HG03108 (cell line): Measurements from ENCODE around the gene EEPD1.
A peak's percentile ranks its signal among the peaks of the same experiment; 100 is the strongest.
"Not testable (repeated sequence)": the region's sequence is repeated elsewhere in the genome, so short reads cannot be mapped to it uniquely, and the experiment has no call there.

Source experiments
- ATAC-seq: cut with Tn5 transposase; IDR thresholded peaks from one replicate; pipeline ENCODE4 v1.9.1; 2021; ENCODE audit warnings: moderate library complexity; ENCODE audit not compliant: unreplicated experiment

The EEPD1 gene

DNA sequence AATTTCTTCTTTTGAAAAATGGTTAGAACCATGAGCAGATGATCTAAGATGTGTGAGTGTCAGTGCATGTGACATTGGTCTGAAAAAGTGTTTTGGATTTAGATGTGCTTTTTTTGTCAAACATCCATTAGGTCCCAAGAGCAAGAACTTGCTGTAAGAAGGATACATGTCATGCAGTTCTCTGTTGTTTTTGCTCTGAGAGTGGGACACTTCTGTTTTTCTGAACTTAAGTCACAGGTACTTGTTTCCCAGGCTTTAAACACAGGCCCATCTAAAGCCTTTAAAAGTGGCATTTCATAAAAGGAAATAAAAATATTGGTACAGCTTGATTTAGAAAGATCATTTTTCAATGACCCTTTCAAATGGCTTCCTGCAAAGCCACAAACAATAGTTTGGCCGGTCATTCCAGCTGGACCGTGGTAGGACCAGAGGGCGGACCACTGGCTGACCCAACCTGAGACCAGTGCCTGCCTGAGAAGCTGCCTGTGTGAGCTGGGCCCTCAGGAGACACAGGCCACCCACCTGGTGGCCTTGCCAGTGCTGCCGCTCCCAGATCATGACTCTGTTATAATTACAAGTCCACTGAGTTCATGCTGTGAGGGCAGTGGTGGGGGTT lies 92.7 kb downstream of the EEPD1 start:
- ATAC-seq: no peak

DNA sequence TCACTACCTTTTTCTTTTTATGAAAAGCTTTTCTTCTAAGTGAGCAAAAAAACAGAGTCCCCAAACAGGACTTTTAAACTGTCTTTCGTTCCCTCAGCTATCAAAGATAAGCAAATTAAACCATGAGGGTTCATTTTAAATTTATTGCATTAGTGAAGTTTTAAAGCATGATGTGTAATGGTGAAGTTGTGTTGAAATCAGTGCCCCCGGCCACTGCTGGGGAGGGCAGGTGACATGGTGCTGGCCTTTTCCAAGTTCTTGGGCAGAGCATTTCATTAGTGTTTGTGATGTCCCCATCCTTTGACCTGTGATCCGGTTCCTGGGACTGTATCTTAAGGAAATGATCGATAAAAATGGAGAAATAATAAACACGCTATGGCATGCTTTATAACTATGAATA lies 96.0 kb downstream of the EEPD1 start:
- ATAC-seq: no peak

DNA sequence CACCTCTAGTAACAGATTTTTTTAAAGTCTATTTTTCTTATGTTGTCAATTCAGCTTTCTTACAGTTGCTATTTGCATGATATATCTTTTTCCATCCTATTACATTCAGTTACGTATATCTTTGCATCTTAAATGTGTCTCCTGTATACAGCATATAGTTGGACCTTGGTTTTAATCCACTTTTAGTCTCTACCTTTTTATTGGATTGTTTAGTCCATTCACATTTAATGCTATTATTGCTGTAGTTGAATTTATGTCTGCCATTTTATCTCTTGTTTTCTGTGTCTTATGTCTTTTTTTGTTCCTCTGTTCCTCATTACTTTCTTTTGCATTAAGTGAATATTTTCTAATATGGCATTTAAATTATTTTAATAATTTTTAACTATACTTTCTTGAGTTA lies 100.6 kb downstream of the EEPD1 start:
- ATAC-seq: no peak

DNA sequence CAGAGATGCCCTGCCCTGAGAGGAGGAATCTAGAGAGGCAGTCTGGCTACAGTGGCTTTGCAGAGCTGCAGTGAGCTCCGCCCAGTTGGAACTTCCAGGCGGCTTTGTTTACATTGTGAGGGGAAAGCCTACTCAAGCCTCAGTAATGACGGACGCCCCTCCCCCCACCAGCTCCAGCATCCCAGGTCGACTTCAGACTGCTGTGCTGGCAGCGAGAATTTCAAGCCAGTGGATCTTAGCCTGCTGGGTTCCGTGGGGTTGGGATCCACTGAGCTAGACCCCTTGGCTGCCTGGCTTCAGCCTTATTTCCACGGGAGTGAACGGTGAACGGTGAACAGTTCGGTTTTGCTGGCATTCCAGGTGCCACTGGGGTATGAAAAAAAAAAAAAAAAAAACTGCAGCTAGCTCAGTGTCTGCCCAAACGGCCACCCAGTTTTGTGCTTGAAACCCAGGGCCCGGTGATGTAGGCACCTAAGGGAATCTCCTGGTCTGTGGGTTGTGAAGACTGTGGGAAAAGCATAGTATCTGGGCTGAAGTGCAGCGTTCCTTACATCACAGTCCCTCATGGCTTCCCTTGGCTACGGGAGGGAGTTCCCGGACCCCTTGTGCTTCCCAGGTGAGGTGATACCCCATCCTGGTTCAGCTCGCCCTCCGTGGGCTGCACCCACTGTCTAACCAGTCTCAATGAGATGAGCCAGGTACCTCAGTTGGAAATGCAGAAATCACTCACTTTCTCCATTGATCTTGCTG lies 105.6 kb downstream of the EEPD1 start:
- ATAC-seq: not testable (repeated sequence)

DNA sequence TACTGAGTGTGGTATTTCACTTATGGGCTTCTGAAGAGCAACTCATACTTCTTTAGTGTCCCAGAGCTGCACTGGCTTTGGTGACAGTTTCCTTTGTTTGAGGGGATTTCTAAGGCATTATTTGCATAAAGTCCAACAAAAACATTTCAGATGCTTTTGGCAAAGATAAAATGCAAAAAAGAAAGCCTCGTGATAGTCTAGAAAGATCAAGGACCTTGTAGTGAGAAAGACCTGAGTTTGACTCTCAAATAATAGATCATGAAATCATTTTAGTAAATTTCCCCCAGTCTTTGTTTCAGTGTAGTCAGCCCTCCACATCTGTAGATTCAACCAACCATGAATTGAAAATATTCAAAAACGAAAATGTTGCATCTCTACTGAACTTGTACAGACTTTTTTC lies 107.4 kb downstream of the EEPD1 start:
- no peak for ATAC-seq

DNA sequence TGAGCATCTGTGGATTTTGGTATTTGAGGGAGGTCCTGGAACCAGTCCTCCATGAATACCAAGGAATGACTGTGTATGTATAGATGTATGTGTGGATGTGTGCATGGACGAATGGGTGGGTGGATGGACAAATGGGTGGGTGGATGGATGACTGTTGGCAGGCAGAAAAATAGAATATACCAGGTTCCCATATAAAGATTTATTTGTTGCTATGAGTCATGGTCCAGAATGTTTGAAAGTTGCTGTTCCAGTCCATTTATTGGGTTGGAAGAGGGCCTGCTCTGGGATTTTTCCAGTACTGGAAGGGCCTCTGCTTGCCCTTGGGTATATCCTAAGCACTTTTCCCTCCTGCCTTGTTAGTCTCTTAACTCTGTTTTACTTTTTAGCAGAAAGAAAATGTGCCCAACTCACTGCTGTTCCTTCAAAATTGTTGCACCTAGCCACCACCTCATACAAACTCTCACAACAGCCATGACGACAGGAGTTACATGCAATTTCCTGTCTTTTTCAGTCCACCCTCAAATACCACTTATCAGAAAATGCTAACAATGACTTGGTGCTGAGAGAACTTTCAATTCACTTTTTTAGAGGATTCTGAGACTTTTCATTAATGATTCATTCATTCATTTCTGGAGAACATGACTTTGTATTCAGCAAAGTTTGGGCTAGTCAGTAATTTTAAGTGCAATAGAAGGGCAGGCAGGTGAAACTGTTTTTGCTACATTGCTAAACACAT lies 108.1 kb downstream of the EEPD1 start:
- no peak for ATAC-seq

DNA sequence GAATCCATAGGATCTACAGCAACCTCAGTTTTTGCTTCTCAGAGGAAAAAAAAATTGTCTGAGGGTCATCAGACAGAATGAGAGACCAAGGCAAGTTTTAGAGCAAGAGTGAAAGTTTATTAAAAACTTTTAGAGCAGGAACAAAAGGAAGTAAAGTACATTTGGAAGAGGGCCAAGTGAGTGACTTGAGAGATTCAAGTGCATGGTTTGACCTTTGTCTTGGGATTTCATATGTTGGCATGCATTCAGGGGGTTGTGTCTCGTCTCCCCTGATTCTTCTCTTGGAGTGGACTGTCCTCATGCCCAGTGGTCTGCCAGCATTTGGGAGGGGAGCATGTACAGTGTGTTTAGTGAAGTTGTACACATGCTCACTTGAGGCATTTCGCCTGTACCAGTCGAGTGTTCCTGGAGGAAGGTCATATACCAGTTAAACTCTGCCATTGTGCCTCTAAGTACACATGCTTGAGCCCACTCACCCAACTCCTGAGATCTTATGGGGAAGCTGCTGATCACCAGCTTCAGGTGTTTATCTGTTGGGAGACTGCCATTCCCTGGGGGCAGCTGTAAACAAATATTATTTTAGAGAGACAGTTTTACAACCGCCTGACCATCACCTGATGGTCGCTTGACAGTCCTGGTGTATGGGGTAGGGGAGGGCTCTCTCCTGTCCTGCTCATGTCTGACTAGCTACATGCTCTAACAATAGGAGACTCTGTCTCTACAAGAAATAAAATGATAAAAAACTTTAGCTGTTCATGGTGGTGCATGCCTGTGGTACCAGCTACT lies 109.4 kb downstream of the EEPD1 start:
- no peak for ATAC-seq

DNA sequence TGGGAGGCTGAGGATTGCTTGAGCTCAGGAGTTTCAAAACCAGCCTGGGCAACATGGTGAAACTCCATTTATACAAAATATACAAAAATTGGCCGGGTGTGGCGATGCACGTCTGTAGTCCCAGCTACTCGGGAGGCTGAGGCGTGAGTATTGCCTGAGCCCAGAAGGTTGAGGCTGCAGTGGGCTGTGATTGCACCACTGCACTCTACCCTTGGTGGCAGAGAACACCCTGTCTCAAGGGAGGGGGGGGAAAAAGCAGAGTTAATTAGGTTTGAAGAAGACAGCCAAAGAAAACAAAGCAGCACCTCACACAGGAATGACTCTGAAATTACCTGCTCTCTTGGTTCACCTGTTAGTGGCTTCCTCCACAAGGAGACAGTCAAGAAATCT lies 110.0 kb downstream of the EEPD1 start:
- ATAC-seq: no peak

DNA sequence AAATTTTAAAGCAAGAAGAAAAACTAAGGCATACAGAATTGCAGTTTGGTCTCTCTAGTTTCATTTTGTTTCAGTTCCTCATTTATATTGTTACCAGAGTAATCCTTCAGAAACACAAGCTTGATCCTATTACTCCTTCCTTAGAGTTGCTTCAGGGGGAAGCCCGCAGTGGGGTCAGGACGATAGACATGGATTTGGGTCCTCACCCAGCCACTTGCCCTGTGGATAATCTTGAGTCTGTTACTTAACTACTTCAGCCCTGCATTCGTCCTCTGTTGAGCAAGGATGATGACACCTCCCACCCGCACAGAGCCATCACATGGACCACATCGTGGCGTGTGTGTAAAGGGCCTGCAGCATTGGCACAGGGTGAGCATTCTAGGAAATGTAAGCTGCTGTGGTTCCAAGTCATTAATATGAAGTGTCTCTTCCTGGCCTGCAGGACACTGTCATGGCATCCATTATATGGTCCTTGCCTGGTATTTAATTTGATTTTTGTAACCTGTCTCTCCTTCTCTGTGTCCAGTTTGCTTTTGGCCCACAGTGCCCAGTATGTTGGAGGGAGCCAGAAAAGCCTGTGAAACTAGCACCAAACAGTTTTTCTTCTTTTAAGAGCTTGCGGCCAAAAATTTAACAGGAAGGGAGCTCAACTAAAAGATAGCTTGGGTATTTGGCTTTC lies 111.2 kb downstream of the EEPD1 start:
- peak; percentile 45 for ATAC-seq

DNA sequence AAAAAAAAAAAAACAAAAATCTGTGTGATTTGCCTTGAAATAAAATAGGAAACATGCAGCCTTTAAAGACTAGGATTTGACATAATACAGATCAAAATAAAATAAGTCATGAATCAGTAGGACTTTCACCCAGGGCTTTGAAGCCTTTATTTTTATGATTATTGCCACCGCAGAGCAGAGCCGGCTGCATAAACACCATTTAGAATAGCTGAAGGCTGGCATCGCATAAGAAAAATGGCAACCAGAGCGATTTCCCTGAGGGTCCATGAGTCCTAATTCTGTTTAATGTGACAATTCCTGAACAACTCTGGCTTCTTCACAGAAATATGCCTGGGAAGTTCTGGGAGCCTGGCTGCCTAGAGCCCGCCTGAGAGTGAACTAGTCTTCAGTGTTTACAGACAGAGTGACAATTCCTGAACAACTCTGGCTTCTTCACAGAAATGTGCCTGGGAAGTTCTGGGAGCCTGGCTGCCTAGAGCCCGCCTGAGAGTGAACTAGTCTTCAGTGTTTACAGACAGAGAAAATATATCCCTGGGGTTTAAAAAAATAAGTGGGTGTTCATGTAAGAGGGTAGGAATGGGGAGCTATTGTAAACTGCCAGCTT lies 112.0 kb downstream of the EEPD1 start:
- no peak for ATAC-seq

DNA sequence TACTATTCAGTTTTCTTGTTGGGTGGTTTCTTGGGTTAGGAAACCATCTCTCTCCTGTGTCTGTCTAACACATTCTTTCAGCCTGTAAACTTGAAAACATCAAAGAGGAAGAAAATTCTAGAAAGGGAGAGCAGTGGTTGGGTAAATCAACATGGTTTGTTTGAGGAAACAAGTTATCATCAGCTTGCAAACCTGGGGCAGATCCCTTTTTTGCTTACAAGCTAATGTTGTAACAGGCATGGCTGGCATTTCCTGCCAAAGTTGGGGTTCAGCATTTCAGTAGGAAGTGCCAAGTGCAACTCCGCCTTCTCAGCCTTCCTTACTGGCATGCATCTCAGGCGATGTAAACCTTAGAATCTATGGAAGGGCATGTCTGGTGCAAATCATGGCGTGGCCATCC lies 112.6 kb downstream of the EEPD1 start:
- no peak for ATAC-seq

DNA sequence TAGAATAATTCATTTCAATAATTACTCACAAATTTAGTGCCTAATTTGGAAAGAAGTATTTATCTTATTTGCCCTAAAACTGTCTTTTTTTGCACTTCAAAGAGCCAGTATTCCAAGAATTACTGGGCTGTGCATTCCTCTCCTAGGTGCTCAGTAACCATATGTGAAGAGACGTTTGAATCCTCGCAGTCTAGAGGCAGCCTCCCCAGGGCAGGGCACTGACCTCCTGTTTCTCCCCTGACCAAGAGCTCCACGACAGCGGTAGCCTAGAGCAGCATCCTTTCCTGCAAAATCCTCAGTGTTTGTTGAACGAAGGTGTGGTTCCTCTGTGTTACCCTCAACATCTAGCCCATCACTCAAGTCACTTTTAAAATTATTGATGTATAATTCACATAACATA lies 113.1 kb downstream of the EEPD1 start:
- ATAC-seq: no peak

DNA sequence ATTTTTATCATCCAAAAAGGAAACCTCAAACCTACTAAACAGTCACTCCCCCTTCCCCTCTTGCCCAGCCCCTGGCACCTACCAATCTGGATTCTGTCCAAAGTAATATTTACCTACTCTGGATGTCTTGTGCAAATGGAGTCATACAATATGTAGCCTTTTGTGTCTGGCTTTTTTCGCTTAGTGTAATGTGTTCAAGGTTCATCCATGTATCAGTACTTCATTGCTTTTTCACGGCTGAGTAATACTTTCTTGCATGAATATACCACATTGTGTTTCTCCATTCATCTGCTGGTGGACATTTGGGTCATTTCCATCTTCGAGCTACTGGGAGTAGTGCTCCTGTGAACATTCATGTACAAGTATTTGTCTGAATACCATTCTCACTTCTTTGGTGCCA lies 113.6 kb downstream of the EEPD1 start:
- ATAC-seq: no peak

DNA sequence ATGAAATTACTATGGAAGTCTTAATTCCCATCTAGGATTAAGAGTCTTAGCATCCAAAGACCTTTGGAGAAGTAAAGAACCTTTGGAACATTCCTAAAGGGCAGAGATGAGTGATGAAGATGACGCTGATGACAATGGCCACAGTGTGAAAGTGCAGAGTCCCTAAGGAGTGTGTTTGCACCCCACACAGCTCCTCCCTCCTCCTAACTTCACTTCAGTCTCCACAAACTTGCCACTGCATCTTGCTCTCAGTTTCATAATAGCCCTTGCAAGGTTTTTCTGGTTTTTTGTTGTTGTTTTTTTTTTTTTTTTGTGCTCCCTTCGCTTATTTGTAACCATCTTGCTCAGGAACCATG lies 119.1 kb downstream of the EEPD1 start:
- no peak for ATAC-seq

DNA sequence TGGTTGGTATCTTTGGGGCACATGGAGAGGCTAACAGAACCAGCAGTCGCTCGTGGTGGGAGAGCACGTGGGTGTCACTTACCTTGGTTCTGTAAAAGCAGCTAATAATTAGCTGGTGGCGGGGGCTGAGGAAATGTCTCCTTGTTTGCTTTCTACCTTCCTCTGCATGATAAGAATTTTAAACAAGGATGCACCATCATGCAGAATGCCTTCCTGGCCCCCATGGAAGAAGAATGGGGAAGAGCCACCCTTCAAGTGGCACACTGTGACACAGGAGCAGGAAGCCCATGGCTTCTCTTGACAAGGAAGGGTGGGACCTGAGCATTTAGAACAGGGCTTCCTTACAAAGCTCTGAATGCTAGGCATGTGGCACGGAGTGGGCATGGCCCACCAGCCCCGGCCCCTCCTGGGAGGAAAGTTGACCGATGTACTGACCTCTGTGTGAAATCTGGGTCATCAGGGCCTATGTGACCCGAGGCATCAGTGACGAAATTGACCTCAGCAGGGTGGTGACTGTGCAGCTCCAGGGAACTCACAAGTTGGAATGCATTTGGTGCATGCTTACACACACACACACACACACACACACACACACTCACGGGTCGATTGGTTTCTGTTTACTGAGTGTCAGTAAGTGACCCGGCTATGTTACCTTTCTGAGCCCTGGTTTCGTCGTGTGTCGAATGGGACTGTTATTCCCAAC lies 119.7 kb downstream of the EEPD1 start:
- ATAC-seq: no peak

DNA sequence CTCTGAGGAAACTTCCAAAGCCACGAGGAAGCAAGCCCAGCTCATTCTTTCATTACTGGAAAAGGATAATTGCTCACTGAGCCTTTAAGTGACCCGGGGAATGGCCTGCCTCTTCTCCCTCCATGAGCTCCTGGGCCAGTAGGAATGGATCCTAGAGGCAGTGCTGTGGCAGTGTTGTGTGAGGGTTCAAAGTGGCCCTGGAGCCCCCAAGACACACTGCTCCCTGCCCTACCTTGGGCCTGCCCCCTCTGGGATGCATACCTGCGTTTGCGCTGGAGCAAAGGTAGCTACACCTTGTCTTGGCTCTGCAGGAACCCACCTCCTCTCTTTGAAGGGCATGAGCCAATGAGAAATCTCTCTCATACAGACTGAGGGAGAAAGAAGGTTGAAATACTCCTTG lies 120.8 kb downstream of the EEPD1 start:
- ATAC-seq: no peak

DNA sequence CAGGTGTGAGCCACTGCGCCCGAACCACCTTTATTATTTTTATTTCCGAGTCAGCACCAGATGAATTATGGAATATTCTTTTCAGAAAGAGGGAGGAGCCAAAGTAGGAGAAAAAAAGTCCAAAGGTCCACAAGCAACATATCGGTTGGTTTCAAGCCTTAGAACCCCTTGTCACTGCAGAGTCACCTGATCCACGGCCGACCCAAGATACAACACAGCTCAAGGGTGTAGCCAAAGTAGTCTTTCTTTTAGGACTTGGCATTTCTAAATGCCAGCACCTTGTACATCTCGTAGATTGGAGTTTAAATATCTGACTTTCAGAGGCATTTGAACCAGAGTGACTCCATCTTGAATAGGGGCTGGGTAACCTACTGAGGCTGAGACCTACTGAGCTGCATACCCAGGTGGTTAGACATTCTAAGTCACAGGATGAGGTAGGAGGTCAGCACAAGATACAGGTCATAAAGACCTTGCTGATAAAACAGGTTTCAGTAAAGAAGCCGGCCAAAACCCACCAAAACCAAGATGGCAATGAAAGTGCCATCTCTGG lies 122.8 kb downstream of the EEPD1 start:
- no peak for ATAC-seq

DNA sequence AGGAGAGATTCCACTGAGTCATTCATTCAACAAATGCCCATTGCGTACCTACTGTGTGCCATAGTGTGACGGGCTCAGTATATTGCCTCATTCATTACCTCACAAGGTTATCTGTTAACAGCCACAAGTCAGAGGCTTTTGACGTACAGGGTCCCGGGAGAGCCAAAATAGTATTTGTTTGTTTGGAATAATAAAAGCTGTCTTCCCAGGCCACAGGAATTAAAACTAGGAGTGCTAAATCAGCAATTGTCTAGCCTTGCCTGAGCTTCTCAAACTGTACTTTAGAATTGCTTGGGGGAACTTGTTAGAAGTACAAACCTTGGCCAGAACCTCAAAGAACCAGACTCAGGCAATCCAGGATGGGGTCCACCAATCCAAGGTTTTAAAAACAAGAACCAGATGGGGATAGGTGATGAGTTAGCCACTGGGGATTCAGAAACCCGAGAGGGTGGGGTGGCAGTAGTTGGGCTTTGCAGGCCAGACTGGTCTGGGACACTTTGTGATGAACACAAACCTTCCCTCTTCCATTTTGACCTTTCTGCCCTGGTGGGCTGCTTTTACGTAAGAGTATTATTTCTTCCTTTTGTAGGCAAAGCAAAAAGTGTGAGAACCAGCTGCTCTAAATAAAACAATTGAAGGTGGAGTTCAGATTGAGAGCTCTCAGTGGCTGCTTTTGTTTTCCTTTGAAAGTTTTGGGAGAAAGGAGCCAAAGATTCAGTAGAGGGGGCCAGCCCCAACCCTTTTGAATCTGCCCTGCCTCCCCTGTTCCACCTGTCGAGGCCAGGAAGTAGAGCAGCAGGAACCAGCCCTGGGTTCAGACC lies 123.6 kb downstream of the EEPD1 start:
- no peak for ATAC-seq

DNA sequence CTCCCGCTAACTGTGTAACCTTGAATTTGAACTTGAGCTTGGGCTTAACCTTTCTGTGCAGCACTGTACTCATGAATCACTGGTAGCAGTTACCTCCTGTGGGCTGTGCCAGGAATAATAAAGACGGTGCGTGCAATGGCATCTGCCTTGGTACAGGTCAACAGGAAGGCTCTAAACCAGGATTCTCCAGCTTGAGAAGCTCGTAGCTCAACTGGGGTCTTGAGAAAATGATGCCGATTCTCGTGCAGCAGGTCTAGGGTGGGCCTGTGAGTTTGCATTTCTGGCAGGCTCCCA lies 124.1 kb downstream of the EEPD1 start:
- ATAC-seq: no peak
